Natural killer cell (primary cell): Measurements from ENCODE around the gene ALPI. TPM values are rescaled to one million over a fixed set of nuclear protein-coding genes. Genes with fewer than 3 reads are reported as not detected.

ENCODE experiments used
- ATAC-seq, 3 donors: fragments of 150-1000 bp in 2 of 3; fragments of 200-7000 bp in 1 of 3; cut with Tn5 transposase; 1 replicate in 1 of 3; 2 replicates in 2 of 3; pipeline ENCODE4 v1.10.0; 2021; ENCODE audit warnings: mild to moderate bottlenecking in 2 of 3, moderate library complexity in 2 of 3
- DNase-seq, 2 donors: peaks; one replicate each; pipeline versions ENCODE4 v3.0.0 to v3.0.0-alpha.2; 2013 to 2021; ENCODE audit warnings: mixed read lengths in 1 of 2
- H3K27ac ChIP-seq: one replicate; pipeline ENCODE4 v1.5.1; 2013; ENCODE audit warnings: mild to moderate bottlenecking, low read length
- H3K27me3 ChIP-seq: one replicate; pipeline ENCODE4 v1.6.1; 2013; ENCODE audit warnings: low read length; ENCODE audit not compliant: control insufficient read depth, insufficient read depth
- H3K36me3 ChIP-seq: one replicate; pipeline ENCODE4 v1.6.1; 2013; ENCODE audit warnings: low read length; ENCODE audit not compliant: control insufficient read depth, insufficient read depth
- H3K4me1 ChIP-seq: one replicate; pipeline ENCODE4 v1.6.1; 2013; ENCODE audit warnings: low read length; ENCODE audit not compliant: control insufficient read depth, insufficient read depth
- H3K4me3 ChIP-seq: one replicate; pipeline ENCODE4 v1.5.1; 2013; ENCODE audit warnings: low read length
- H3K9me3 ChIP-seq: one replicate; pipeline ENCODE4 v1.6.1; 2013; ENCODE audit warnings: low read length; ENCODE audit not compliant: control insufficient read depth, insufficient read depth
- H3K27ac Mint-ChIP-seq, 2 donors: one replicate each; pipeline ENCODE4 v1.8.0; 2022; ENCODE audit warnings: mild to moderate bottlenecking in 2 of 2, mixed read lengths in 2 of 2, moderate library complexity in 1 of 2
- H3K27me3 Mint-ChIP-seq, 2 donors: one replicate each; pipeline ENCODE4 v1.8.0; 2022; ENCODE audit warnings: low read depth in 2 of 2, mixed read lengths in 2 of 2
- H3K36me3 Mint-ChIP-seq: one replicate; pipeline ENCODE4 v1.8.0; 2022; ENCODE audit warnings: mixed read lengths
- H3K4me1 Mint-ChIP-seq, 2 donors: one replicate each; pipeline ENCODE4 v1.8.0; 2022; ENCODE audit warnings: mixed read lengths in 2 of 2
- H3K4me3 Mint-ChIP-seq: one replicate; pipeline ENCODE4 v1.8.0; 2022; ENCODE audit warnings: mild to moderate bottlenecking, moderate library complexity, mixed read lengths
- H3K9me3 Mint-ChIP-seq, 2 donors: one replicate each; pipeline ENCODE4 v1.8.0; 2022; ENCODE audit warnings: mixed read lengths in 2 of 2
- CTCF ChIP-seq: fragments of 200-600 bp; IDR thresholded peaks from one replicate; pipeline ENCODE4 v1.8.0; 2022; ENCODE audit warnings: antibody characterized with exemption
- WGBS: methylation state at CpG from one replicate; pipeline ENCODE4 v1.1.7; 2013; ENCODE audit warnings: missing lambda C conversion rate; ENCODE audit not compliant: insufficient coverage; 5-methylcytosine and 5-hydroxymethylcytosine counted together
- intact Hi-C: fragments of 100-400 bp; cut with micrococcal nuclease; formaldehyde crosslinking; loops from one replicate; pipeline ENCODE4 v1.14.2; 2022
- total RNA-seq, 4 donors: library from RNA; stranded (reverse); fragments of 120-200 nt in 1 of 4; gene quantifications; one replicate each; pipeline versions ENCODE4 v1.2.3 to v1.2.4, GENCODE V29; 2013 to 2022

Gene ALPI
- total RNA-seq, 3 donors from 2014 or later (not counting 1 experiment from before 2014, with no cell fraction given), result not detected

DNA sequence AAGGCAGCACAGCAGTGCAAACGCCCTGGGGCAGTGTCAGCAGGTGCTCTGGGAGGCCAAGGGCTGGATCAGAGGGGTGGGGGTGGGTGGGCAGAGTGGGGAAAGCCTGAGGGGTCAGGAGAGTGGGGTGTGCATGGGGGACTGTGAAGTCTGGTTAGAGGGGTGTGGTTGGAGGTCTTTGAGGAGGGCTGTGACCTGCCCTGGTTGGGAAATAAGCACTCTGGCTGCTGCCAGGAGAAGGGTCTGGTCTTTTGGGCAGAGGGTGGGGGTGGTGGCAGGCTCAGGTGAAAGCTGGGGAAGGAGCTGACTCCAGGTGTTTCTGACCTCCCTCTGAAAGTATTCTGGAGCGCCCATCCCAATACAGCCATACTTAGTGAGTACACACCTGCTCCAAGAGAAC is 4.2 kb downstream of the ALPI start:
- Mint-ChIP-seq H3K27me3 (peaks cover 0 to 8% of the 10 kb centered on the region in 2 donors), H3K4me3 (no peak overlapping the region), H3K9me3 (no peaks in the 10 kb centered on the region), H3K27ac (no peak overlapping the region), H3K4me1 (peaks cover 0 to 9% of the 10 kb centered on the region in 2 donors), H3K36me3 (no peaks in the 10 kb centered on the region)
- intact Hi-C loops, result no loop called here
- DNase-seq, result no peak
- H3K9me3 ChIP-seq, result no peaks in the 10 kb centered on the region
- 75% methylated on average over 2 of the region's 2 CpGs for WGBS
- H3K4me1 ChIP-seq, result no peaks in the 10 kb centered on the region
- no peak for TF ChIP-seq CTCF
- H3K4me3 ChIP-seq, result no peak overlapping the region
- no peaks in the 10 kb centered on the region for H3K36me3 ChIP-seq
- no peak overlapping the region for H3K27ac ChIP-seq
- ATAC-seq, result no peak
- H3K27me3 ChIP-seq, result no peaks in the 10 kb centered on the region

- intact Hi-C loops, result no loop called here
- Mint-ChIP-seq H3K27me3 (peaks cover 15 to 18% of the 10 kb centered on the region in 2 donors), H3K4me1 (no peaks in the 10 kb centered on the region), H3K36me3 (no peaks in the 10 kb centered on the region), H3K27ac (no peak overlapping the region), H3K4me3 (no peak overlapping the region), H3K9me3 (no peaks in the 10 kb centered on the region)
- Histone ChIP-seq H3K27ac (no peak overlapping the region), H3K4me1 (no peaks in the 10 kb centered on the region), H3K27me3 (no peaks in the 10 kb centered on the region), H3K36me3 (no peaks in the 10 kb centered on the region), H3K9me3 (no peaks in the 10 kb centered on the region), H3K4me3 (no peak overlapping the region)
- TF ChIP-seq CTCF, result no peak
- DNase-seq, result no peak
- ATAC-seq, result peak in 1 of 3 donors; percentile 18
- WGBS, result 90% methylated on average over 18 of the region's 18 CpGs
These were observed 8.0 kb downstream of the ALPI start for GRCh38 chr2:232463701-232464543.

DNA sequence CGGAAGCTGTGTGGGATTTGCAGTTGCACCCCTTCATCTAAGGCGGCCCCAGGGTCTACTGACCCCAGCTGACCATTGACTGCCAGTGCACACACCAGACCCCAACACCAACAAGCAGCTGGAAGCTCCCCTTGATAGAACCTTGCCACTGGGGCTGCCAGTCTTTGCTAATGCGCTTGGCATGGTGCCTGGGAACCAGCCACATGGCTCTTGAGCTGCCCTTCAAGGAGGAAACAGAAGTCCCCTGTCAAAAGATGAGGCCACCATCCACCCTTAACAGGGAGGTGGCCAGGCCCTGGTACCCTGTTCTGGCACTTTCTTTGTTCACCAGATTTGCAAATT is 8.6 kb downstream of the ALPI start:
- H3K27ac Mint-ChIP-seq, result no peak overlapping the region
- DNase-seq, result no peak
- H3K4me1 ChIP-seq, result no peaks in the 10 kb centered on the region
- H3K4me3 ChIP-seq, result no peak overlapping the region
- H3K4me3 Mint-ChIP-seq, result no peak overlapping the region
- no peaks in the 10 kb centered on the region for H3K36me3 Mint-ChIP-seq
- TF ChIP-seq CTCF, result no peak
- H3K27me3 ChIP-seq, result no peaks in the 10 kb centered on the region
- intact Hi-C loops, result no loop called here
- H3K36me3 ChIP-seq, result no peaks in the 10 kb centered on the region
- no peaks in the 10 kb centered on the region for H3K4me1 Mint-ChIP-seq
- 81% methylated on average over 3 of the region's 3 CpGs for whole genome bisulfite sequencing
- no peaks in the 10 kb centered on the region for H3K9me3 Mint-ChIP-seq
- ATAC-seq, result no peak
- no peak overlapping the region for H3K27ac ChIP-seq
- no peaks in the 10 kb centered on the region for H3K9me3 ChIP-seq
- peaks cover 18 to 21% of the 10 kb centered on the region in 2 donors for H3K27me3 Mint-ChIP-seq

GRCh38 chr2:232465061-232465460 is 9.1 kb downstream of the ALPI start:
- H3K9me3 ChIP-seq, result no peaks in the 10 kb centered on the region
- H3K9me3 Mint-ChIP-seq, result no peaks in the 10 kb centered on the region
- H3K4me3 ChIP-seq, result no peak overlapping the region
- H3K4me1 Mint-ChIP-seq, result no peaks in the 10 kb centered on the region
- no peaks in the 10 kb centered on the region for H3K36me3 ChIP-seq
- no peaks in the 10 kb centered on the region for H3K4me1 ChIP-seq
- H3K27ac Mint-ChIP-seq, result no peak overlapping the region
- no peaks in the 10 kb centered on the region for H3K27me3 ChIP-seq
- DNase-seq, result no peak
- WGBS, result 90% methylated on average over 6 of the region's 6 CpGs
- intact Hi-C loops, result no loop called here
- no peak overlapping the region for H3K27ac ChIP-seq
- no peak for ATAC-seq
- no peak for TF ChIP-seq CTCF
- no peak overlapping the region for H3K4me3 Mint-ChIP-seq
- H3K27me3 Mint-ChIP-seq, result peaks cover 19 to 25% of the 10 kb centered on the region in 2 donors
- no peaks in the 10 kb centered on the region for H3K36me3 Mint-ChIP-seq
